K562 (cell line): ENCODE data around the gene HRAS.

Experiments used
- BRD4 ChIP-seq: fragments of 200-600 bp; sonication (generic); IDR thresholded peaks from 2 replicates; pipeline ENCODE4 v1.6.1; 2017; ENCODE audit warnings: inconsistent platforms
- CTCF ChIP-seq, 3 experiments: IDR thresholded peaks in 2 of 3; conservative IDR thresholded peaks in 1 of 3; 2 replicates each; pipeline ENCODE4 v1.5.1; 2011 to 2012; ENCODE audit warnings: low read length in 3 of 3, mild to moderate bottlenecking in 3 of 3, control low read depth in 2 of 3, improper control_type of control experiment in 1 of 3, inconsistent platforms in 1 of 3, low read depth in 1 of 3, mixed read lengths in 1 of 3, moderate library complexity in 1 of 3; ENCODE audit not compliant: insufficient read depth in 2 of 3
- HOXB6 ChIP-seq: fragments of 250-450 bp; sonication (Bioruptor Pico); IDR thresholded peaks from 2 replicates; pipeline ENCODE4 v1.5.1; 2022; ENCODE audit warnings: mild to moderate bottlenecking, borderline replicate concordance
- NCOA6 ChIP-seq: fragments of 450-650 bp; IDR thresholded peaks from 2 replicates; pipeline ENCODE4 v1.6.1; 2017; ENCODE audit warnings: mild to moderate bottlenecking
- POLR2A ChIP-seq: fragments of 450-650 bp; conservative IDR thresholded peaks from 2 replicates; pipeline ENCODE4 v1.6.1; 2016
- RCOR1 ChIP-seq, 2 experiments: IDR thresholded peaks; 2 replicates each; pipeline ENCODE4 v1.6.1; 2012; ENCODE audit warnings: low read depth in 2 of 2, low read length in 2 of 2, borderline replicate concordance in 1 of 2, improper control_type of control experiment in 1 of 2
- SIN3A ChIP-seq, 2 experiments: fragments of 150-350 bp in 1 of 2; IDR thresholded peaks; 2 replicates each; pipeline ENCODE4 v1.6.1; 2011 to 2016; ENCODE audit warnings: borderline replicate concordance in 2 of 2, low read depth in 2 of 2, low read length in 2 of 2, mild to moderate bottlenecking in 2 of 2, moderate library complexity in 2 of 2; ENCODE audit not compliant: control insufficient read depth in 1 of 2
- ZNF217 ChIP-seq: sonication (generic); formaldehyde crosslinking; IDR thresholded peaks from 2 replicates; pipeline ENCODE4 v1.8.0; 2022; ENCODE audit warnings: mild to moderate bottlenecking, missing genetic modification reagents

GRCh38 chr11:535210-535518 lies 212 bp downstream of the HRAS start:
- TF ChIP-seq CTCF (IDR thresholded peaks at IDR 0.05 in 2 of 3, conservative IDR thresholded peaks at IDR 0.05 in 1 of 3; ENCODE audit: insufficient read depth in 2 of 3, low read depth in 1 of 3, low read length in 3 of 3) (no peak), SIN3A (IDR thresholded peaks at IDR 0.05; ENCODE audit: borderline replicate concordance in 2 of 2, control insufficient read depth in 1 of 2, low read depth in 2 of 2, low read length in 2 of 2) (peak in 1 of 2 experiments; percentile 31; a peak in 1 of 4 replicates), RCOR1 (IDR thresholded peaks at IDR 0.05; ENCODE audit: borderline replicate concordance in 1 of 2, low read depth in 2 of 2, low read length in 2 of 2) (no peak), NCOA6 (no peak), POLR2A (no peak), HOXB6 (no peak), BRD4 (no peak), ZNF217 (CRISPR knock-in tag) (no peak)
